NB4 (cell line): Measurements from ENCODE around the gene CEP83.

Experiments used
- MYC ChIP-seq: IDR thresholded peaks from 2 replicates; pipeline ENCODE4 v1.6.1; 2011; ENCODE audit warnings: low read depth, low read length
- POLR2A ChIP-seq: IDR thresholded peaks from 2 replicates; pipeline ENCODE4 v1.6.1; 2011; ENCODE audit warnings: mild to moderate bottlenecking; ENCODE audit not compliant: insufficient read length; ENCODE audit errors: extremely low read depth
- TF ChIP-seq, protein P1 (sequence below): IDR thresholded peaks from one replicate; pipeline ENCODE4 v1.5.1; 2012; ENCODE audit warnings: low read depth, low read length
- TF ChIP-seq, protein P2 (sequence below): IDR thresholded peaks from 2 replicates; pipeline ENCODE4 v1.6.1; 2011; ENCODE audit warnings: low read depth, low read length

DNA sequence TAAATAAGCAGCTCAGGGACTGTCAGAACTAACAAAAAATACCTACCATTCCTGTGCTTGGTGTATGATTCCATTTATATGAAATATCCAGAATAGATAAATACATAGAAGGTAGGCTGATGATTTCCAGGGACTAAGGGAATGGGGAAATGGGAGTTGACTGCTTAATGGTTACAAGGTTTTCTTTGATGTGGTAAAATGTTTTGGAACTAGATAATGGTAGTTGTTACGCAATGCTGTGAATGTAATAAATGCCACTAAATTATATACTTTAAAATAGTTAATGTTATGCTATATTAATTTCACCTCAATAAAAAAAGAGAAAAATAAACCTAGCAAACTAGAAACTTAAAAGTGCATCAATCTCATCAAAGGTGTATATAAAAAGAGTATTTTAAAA is 41.1 kb downstream of the CEP83 start:
- TF ChIP-seq, protein P1, sequence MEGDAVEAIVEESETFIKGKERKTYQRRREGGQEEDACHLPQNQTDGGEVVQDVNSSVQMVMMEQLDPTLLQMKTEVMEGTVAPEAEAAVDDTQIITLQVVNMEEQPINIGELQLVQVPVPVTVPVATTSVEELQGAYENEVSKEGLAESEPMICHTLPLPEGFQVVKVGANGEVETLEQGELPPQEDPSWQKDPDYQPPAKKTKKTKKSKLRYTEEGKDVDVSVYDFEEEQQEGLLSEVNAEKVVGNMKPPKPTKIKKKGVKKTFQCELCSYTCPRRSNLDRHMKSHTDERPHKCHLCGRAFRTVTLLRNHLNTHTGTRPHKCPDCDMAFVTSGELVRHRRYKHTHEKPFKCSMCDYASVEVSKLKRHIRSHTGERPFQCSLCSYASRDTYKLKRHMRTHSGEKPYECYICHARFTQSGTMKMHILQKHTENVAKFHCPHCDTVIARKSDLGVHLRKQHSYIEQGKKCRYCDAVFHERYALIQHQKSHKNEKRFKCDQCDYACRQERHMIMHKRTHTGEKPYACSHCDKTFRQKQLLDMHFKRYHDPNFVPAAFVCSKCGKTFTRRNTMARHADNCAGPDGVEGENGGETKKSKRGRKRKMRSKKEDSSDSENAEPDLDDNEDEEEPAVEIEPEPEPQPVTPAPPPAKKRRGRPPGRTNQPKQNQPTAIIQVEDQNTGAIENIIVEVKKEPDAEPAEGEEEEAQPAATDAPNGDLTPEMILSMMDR, result no peak
- TF ChIP-seq, protein P2, sequence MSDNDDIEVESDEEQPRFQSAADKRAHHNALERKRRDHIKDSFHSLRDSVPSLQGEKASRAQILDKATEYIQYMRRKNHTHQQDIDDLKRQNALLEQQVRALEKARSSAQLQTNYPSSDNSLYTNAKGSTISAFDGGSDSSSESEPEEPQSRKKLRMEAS, result no peak
- TF ChIP-seq POLR2A (no peak), MYC (no peak)
